ENCODE results near the gene GCAT. TPM values are rescaled to one million over a fixed set of nuclear protein-coding genes. Genes with fewer than 3 reads are reported as not detected.

Gene GCAT
- polyA plus RNA-seq, 1 of the 3 experiments (the other 2 are of a cell fraction), result 24.2 TPM

- Histone ChIP-seq H3K9me3 (no peaks in the 10 kb centered on the region), H3K79me2 (ENCODE audit: insufficient read depth) (no peaks in the 10 kb centered on the region), H3F3A (replicated peaks; ENCODE audit: insufficient read depth) (no peaks in the 10 kb centered on the region), H3K9me2 (no peaks in the 10 kb centered on the region), H3K9ac (no peak within 1 kb of the TSS), H3K4me1 (ENCODE audit: control insufficient read depth in 1 of 2, insufficient read depth in 2 of 2, low read depth in 1 of 2, low read length in 1 of 2) (peaks cover 0 to 1% of the 10 kb centered on the region in 2 experiments; a peak in 1 of 4 replicates), H3K4me2 (no peak within 1 kb of the TSS), H3K4me3 (ENCODE audit: low read depth in 2 of 2, low read length in 1 of 2) (no peak within 1 kb of the TSS), H2AFZ (ENCODE audit: low read depth) (no peak within 1 kb of the TSS), H3K27ac (ENCODE audit: low read depth in 2 of 2, low read length in 1 of 2) (no peak within 1 kb of the TSS), H3K27me3 (ENCODE audit: insufficient read depth) (no peaks in the 10 kb centered on the region; the same call in 1 of the 2 replicates), H4K20me1 (ENCODE audit: insufficient read depth) (no peaks in the 10 kb centered on the region), H3K36me3 (replicated peaks in 1 of 2; ENCODE audit: control insufficient read depth in 1 of 2, insufficient read depth in 2 of 2, low read length in 1 of 2) (no peaks in the 10 kb centered on the region)
- CTCF ChIA-PET, result interaction anchor here (0.6 to 14.0 kb wide), 4 partner anchors 13 to 74 kb away, joined by 3 to 182 read pairs (median 3); partner anchors contain the start of gene ANKRD54
- DNase-seq, result no peak
- POLR2A ChIA-PET, result interaction anchor here (1.0 kb wide), 1 partner anchor 16 kb away, joined by 5 read pairs; the partner anchor contains the start of gene GCAT
- WGBS (ENCODE audit: low lambda C conversion rate), result 64% methylated on average over 13 of the region's 21 CpGs
- TF ChIP-seq CHD2 (IDR thresholded peaks at IDR 0.05; ENCODE audit: low read length, partially characterized antibody) (no peak), SIN3A (IDR thresholded peaks at IDR 0.05; ENCODE audit: borderline replicate concordance, low read depth, low read length) (no peak), TAF1 (IDR thresholded peaks at IDR 0.05; ENCODE audit: borderline replicate concordance, low read depth, low read length) (no peak), GATA2 (CRISPR knock-in tag; IDR thresholded peaks at IDR 0.05) (no peak), EP300 (IDR thresholded peaks at IDR 0.05; ENCODE audit: borderline replicate concordance in 1 of 2, low read depth in 1 of 2, low read length in 1 of 2) (no peak), ELF1 (IDR thresholded peaks at IDR 0.05) (no peak), FOXJ3 (CRISPR knock-in tag; IDR thresholded peaks at IDR 0.05) (no peak), SMC3 (IDR thresholded peaks at IDR 0.05; ENCODE audit: low read depth, low read length) (no peak), RXRA (IDR thresholded peaks at IDR 0.05; ENCODE audit: borderline replicate concordance, low read depth) (no peak), NRF1 (IDR thresholded peaks at IDR 0.05; ENCODE audit: low read depth, low read length) (no peak), ZBTB33 (IDR thresholded peaks at IDR 0.05; ENCODE audit: borderline replicate concordance, low read depth) (no peak), GABPA (IDR thresholded peaks at IDR 0.05; ENCODE audit: low read depth) (no peak), TCF12 (IDR thresholded peaks at IDR 0.05) (no peak), USF1 (IDR thresholded peaks at IDR 0.05; ENCODE audit: borderline replicate concordance, low read depth) (no peak), EZH2phosphoT487 (IDR thresholded peaks at IDR 0.05; ENCODE audit: borderline replicate concordance, low read depth) (no peak), FOSL2 (IDR thresholded peaks at IDR 0.05; ENCODE audit: borderline replicate concordance, low read depth) (no peak)
Measured at GRCh38 chr22:37823134-37823985, 15.6 kb downstream of the GCAT start, which contains the start of gene GALR3. Gene GALR3, plus strand, starts transcription at chr22:37823382. Its CDS starts 25 bp downstream, at chr22:37823407.
